ENCODE measurements around the gene BABAM2.

Gene BABAM2

GRCh38 chr2:28339516-28340175 is 449.1 kb downstream of the BABAM2 start:
- DNase-seq: no peak

GRCh38 chr2:28340312-28341202 is 450.0 kb downstream of the BABAM2 start:
- no peak for DNase-seq

- DNase-seq: peak; percentile 59
Observed at GRCh38 chr2:28341208-28341891, 450.8 kb downstream of the BABAM2 start.

GRCh38 chr2:28342081-28342967 is 451.8 kb downstream of the BABAM2 start:
- peak; percentile 69 for DNase-seq

GRCh38 chr2:28343184-28343942 is 452.8 kb downstream of the BABAM2 start:
- DNase-seq: no peak

- DNase-seq: no peak
Observed at GRCh38 chr2:28343971-28344715, 453.6 kb downstream of the BABAM2 start.

GRCh38 chr2:28344756-28345373 is 454.3 kb downstream of the BABAM2 start:
- DNase-seq: no peak

- no peak for DNase-seq
Observed at GRCh38 chr2:28345619-28346018, 455.1 kb downstream of the BABAM2 start.

- DNase-seq: no peak
Observed at GRCh38 chr2:28346587-28346986, 456.1 kb downstream of the BABAM2 start.

- DNase-seq: no peak
Observed at GRCh38 chr2:28347193-28347592, 456.7 kb downstream of the BABAM2 start.

- DNase-seq: no peak
Observed at GRCh38 chr2:28347596-28347995, 457.1 kb downstream of the BABAM2 start.

- DNase-seq: no peak
Observed at GRCh38 chr2:28348149-28348567, 457.6 kb downstream of the BABAM2 start.

GRCh38 chr2:28348921-28349320 is 458.4 kb downstream of the BABAM2 start:
- DNase-seq: no peak

GRCh38 chr2:28349546-28350165 is 459.1 kb downstream of the BABAM2 start:
- no peak for DNase-seq

GRCh38 chr2:28350196-28350595 is 459.7 kb downstream of the BABAM2 start:
- no peak for DNase-seq

- no peak for DNase-seq
Observed at GRCh38 chr2:28350791-28351285, 460.3 kb downstream of the BABAM2 start.

- DNase-seq: no peak
Observed at GRCh38 chr2:28351621-28352020, 461.1 kb downstream of the BABAM2 start.

- peak; percentile 52 for DNase-seq
Observed at GRCh38 chr2:28352104-28352503, 461.6 kb downstream of the BABAM2 start.

GRCh38 chr2:28352610-28353195 is 462.2 kb downstream of the BABAM2 start:
- no peak for DNase-seq
